HG02852 (cell line): ENCODE measurements around the gene BBS1.
"Not testable (repeated sequence)": the region's sequence is repeated elsewhere in the genome, so short reads cannot be mapped to it uniquely, and the experiment has no call there.

Experiments used
- ATAC-seq: cut with Tn5 transposase; IDR thresholded peaks from one replicate; pipeline ENCODE4 v1.9.1; 2021; ENCODE audit warnings: mild to moderate bottlenecking, moderate library complexity; ENCODE audit not compliant: unreplicated experiment

BBS1 gene

DNA sequence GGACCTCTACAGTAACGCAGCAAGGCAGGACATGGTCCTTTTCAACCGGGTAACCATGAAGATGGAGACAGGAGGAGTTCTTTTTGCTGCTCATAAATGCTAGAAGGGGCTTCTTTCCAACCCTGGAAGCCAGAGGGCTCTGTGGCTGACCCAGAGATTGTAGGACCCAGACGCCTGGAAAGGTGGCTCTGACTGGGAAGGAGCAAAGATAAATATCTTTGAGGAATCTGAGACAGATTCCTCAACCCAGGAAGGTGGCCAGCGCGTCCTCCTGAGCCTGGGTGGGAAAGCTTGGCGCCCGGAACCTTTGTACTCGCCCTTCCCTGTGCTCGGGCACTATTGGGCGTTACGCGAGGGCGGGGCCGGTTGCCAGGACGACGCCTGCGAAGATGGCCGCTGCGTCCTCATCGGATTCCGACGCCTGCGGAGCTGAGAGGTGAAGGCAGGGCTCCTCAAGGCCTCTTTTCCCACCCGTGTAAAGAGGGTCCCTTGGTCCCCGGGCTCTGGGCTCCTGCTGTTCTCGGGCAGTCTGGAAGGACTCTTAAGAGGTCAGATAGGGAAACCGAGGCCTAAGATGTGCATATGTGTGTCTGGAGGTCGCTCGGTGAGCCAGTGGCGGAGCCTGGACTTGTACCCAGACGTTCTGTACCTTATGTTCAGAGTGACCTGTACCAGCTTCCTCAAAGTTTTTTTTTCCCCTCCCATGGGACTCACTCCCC is at the start of gene BBS1:
BBS1 (plus strand) TSS at position 365 of the 719 bp plus-strand sequence; CDS start at position 390, 25 bp downstream.
- peak; percentile 78 for ATAC-seq

DNA sequence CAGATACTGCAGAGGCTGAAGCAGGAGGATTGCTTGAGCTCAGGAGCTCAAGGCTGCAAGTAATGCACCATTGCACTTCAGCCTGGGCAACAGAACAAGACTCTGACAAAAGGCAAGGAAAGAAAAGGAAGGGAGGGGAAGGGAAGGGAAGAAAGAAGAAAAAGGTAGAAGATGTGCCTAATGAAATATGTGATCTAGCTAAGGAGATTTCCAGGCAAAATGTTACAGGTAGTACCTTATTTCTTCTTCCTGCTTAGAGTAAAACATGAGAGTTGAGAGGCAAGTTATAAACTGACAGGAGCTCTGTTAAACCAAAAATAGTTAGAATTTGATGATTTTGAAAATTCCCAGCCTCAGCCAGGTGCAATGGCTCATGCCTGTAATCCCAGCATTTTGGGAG is 48.4 kb upstream of the BBS1 start:
- ATAC-seq, result no peak

DNA sequence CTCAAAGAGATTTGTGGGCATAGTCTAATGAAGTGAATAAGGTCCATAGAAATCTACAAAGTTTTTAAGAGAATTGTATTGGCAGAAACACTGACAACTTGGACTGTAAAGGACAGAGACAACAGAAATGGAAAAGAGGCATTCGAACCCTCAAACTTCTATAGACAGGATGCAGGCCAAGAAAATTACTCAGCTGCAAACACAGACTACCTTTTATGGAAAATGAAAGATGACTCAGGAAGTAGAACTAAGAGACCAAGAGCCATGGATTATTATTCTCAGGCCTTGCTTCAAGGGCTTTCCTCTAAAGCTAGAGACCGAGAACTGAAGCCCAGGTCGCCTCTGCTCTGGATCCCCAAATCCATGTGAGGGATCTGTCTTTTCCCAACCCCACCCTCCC is 47.5 kb upstream of the BBS1 start:
- ATAC-seq, result no peak

DNA sequence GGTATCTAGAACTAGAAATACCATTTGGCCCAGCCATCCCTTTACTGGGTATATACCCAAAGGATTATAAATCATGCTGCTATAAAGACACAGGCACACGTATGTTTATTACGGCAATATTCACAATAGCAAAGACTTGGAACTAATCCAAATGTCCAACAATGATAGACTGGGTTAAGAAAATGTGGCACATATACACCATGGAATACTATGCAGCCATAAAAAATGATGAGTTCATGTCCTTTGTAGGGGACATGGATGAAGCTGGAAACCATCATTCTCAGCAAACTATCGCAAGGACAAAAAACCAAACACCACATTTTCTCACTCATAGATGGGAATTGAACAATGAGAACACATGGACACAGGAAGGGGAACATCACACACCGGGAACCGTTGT is 46.3 kb upstream of the BBS1 start:
- not testable (repeated sequence) for ATAC-seq

DNA sequence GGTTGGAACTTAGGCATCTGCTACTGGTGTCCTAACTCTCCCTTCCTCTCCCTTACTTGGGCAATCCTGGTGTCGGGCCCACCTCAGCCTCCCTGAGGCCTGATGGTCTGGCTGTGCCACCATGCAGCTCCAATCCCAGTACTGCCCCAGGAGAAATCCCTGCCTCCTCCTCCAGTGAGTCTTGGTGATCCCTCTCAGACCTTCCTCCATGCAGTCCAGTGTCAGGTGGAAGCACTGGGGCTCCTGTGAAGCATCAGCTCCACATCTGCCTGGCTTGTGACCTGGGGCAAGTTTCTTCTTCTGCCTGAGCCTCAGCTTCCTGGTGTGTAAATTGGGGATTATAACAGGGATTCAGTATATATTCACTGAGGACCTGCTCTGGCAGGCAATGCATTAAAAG is 45.5 kb upstream of the BBS1 start:
- no peak for ATAC-seq

DNA sequence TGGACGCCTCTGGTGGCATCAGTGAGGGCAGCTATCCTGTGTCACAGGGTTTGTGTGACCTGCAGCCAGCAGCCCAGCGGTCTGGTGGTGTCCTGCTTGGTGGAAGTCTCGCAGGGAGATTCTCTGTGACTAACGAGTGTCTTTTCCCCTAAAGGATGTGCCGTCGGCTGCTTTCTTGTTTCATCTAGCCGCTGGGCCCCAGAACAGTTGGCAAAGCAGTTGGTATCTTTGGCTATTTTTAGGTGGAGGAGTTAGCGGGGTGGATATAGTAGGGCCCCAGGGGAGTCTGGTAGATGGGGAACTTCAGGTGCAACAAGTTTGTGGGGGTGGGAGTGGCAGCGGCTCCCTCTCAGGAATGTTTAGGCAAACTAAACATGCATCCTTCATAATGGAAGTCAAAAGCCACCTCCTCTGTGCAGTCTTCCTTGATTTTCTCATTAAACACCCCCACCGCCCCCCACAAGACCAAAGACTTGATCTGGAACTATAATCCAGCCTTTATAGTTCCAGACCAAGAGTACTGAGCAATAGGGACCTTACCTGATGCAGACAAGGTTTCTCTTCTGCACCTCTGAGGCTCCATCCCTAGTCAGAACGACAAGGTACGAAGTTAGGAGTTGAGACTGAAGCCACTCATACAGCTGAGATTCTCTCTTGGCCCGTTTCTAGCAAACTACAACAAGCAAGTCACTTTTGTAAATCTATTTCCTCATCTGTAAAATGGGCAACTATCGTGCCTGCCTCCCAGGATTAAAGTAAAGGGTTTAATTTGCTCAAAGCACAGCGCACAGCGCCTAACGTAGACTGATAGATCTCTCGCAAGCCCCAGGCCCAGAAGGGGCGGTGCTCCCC is 44.8 kb upstream of the BBS1 start:
- ATAC-seq, result no peak

DNA sequence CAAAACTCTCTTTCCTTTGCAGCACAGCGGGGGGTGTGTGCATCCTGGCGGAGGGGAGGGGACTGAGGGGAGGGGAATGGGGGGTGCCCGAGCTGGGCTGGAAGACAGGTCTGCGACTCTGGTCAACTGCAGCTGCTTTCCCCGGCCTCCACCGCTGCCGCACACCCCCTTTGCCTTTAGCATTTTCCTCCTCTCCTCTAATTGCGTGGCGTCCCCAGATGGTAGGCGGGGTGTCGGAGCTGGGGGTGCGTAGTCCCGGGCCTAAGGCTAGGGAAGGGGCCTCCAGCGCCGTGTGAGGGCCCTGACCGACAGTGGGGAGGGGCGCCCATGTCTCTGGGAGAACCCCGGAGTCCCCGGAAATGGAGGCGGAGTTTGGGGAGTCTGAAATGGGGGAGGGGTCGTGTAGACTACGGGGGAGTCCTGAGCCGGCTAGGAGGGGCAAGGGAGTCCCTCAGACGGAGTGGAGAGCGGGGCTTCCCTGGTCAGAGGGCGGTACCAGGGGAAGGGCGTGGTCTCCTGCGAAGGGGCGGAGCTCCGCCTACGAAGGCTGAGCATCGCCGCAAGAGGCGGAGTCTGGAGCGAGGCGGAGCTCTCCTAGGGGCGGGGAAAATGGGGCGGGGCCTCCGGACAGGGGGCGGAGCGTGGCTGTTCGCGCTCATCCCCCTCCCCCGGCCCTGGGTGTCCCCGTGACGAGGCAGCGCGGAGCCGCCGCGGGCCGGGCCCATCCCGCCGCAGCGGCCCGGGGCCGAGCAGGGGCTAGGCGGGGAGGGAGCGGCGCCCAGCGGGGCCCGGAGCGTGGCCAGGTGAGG is 44.0 kb upstream of the BBS1 start, which contains the start of gene PELI3:
PELI3 (plus strand) TSS at position 681 of the 809 bp plus-strand sequence. CDS start 1,224 bp downstream, outside the sequence.
- peak; percentile 79 for ATAC-seq

DNA sequence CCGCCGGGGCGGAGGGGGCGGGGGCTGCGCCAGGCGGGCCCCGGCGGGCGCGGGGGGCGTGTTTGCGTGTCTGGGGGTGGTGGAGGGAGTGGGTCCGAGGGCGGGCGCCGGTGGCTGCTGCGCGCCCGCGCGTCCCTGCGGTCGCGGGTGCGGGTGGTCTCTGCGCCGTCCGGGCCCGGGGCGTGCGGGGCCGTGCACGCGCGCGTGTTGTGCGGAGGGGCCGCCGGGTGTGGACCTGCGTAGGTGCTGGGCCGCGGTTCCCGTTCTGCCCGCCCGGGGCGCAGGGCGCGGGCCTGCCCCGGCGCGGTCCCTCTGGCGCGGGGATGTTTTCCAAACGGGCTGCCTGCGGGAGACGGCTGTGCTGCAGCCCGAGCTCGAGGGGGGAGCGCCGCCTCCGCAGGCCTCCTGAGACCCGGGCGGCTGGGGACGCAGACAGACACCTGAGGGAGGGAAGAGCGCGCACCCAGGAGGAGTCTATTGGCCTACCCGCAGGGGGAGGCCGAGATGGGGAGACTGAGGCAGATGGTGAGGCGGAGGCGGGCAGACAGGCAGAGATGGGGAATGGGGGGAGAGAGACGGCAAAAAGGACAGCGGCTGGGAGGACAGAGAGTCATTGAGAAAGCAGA is 43.3 kb upstream of the BBS1 start:
- peak; percentile 38 for ATAC-seq

DNA sequence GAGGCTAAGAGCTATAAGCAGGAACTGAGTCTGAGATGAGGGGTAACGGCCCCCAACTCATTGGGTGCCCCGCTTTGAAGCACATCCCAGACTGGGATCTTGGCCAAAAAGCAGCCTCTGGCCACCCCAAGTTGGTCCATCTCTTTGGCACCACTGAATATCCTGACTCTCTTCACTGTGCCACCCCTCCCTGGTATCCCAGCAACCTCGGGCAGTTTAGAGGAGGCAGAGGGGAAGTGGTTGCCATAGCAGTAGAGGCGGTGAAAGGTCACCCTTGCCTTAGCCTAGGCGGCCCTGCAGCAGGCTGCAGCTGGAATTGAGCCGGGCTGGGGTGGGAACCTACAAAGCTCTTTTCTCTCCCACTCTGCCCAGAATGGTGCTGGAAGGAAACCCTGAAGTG is 42.7 kb upstream of the BBS1 start:
- ATAC-seq, result no peak

DNA sequence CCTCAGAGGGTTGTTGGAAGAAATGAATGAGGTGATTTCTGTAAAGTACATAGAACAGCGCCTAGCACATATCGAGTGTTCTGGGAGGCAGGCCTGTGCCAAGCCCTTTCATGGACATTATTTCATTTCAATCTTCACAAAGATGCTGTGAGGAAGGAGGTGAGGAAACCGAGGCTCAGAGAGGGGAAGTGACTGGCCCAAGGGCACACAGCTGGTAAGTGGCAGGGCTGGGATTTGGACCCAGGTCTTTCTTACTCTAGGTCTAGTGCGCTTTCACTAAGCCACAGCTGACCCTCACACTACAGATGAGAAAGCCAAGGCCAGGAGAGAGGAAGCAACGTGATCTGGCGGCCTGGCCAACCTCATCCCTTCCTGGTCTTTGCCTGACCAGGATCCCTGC is 41.7 kb upstream of the BBS1 start:
- ATAC-seq, result no peak

DNA sequence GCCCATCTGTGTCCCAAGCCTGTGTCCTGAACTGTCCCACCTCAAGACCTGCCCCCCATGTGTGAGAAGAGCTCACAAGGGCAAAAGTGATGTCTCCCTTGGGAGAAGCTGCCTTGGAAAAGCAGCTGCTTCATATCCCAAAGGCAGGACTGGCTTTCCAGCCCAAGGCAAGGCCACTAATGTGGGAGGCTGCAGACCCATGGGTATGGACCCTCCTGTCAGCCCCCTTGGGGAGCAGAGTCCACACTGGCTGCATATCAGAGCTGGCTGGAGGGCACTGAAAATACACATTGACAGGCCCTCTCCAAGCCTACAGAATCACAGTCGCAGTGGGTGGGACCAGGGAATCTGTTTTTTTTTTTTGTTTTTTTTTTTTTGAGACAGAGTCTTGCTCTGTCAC is 41.0 kb upstream of the BBS1 start:
- no peak for ATAC-seq

DNA sequence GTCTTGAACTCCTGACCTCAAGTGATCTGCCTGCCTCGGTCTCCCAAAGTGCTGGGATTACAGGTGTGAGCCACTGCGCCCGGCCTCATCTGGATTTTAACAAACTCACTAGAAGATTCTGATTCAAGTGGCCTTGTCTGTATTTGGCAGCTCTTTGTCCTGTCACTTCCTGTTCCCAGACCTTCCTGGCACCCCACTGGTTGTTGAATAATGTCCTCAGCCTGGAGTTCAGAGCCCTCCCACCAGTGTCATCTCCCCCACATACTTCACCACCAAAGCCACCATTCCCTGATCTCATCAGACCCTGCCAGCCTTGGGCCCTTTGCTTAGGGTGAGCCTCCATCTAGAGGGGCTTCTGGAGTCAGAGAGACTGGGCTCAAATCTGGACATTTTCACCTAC is 40.4 kb upstream of the BBS1 start:
- no peak for ATAC-seq

DNA sequence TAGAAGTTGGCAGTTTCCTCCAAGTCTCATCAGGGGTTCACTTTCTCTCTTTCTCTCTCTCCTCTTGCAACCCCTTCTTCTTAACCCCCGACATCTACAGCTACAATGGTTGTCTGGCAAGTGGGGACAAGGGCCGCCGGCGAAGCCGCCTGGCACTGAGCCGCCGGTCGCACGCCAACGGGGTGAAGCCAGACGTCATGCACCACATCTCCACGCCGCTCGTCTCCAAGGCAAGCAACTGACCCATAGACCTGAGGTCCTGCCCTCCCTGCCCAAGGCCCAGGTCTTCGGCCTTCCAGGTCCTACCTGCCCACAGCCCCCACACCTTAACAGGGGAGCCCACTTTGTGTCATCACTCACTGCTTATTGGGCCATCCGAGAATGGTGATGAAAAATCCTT is 39.3 kb upstream of the BBS1 start:
- no peak for ATAC-seq

DNA sequence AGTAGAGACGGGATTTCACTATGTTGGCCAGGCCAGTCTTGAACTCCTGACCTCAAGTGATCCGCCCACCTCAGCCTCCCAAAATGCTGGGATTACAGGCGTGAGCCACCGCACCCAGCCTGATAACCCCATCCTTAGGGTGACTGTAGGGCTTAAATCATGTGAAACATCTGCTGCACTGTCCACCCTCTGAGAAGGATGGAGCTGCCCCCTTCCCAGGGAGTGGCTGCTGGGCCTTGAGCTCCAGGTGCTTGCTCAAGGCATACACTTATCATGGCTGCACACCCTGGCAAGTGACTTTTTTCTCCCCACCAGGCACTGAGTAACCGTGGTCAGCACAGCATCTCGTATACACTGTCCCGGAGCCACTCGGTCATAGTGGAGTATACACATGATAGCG is 38.4 kb upstream of the BBS1 start:
- ATAC-seq, result no peak

DNA sequence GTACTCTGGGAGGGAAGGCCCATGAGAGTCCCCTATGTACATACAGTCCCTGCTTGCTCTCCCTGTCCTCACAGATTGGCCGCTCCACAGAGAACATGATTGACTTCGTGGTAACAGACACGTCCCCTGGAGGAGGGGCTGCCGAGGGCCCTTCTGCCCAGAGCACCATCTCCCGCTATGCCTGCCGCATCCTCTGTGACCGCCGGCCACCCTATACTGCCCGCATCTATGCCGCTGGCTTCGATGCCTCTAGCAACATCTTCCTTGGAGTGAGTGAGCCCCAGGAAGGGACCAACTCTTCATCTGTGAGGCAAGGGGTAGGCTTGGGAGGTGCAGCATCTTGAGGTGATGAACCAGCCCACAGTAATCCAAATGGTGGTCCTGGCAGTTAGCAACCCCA is 37.3 kb upstream of the BBS1 start:
- no peak for ATAC-seq

DNA sequence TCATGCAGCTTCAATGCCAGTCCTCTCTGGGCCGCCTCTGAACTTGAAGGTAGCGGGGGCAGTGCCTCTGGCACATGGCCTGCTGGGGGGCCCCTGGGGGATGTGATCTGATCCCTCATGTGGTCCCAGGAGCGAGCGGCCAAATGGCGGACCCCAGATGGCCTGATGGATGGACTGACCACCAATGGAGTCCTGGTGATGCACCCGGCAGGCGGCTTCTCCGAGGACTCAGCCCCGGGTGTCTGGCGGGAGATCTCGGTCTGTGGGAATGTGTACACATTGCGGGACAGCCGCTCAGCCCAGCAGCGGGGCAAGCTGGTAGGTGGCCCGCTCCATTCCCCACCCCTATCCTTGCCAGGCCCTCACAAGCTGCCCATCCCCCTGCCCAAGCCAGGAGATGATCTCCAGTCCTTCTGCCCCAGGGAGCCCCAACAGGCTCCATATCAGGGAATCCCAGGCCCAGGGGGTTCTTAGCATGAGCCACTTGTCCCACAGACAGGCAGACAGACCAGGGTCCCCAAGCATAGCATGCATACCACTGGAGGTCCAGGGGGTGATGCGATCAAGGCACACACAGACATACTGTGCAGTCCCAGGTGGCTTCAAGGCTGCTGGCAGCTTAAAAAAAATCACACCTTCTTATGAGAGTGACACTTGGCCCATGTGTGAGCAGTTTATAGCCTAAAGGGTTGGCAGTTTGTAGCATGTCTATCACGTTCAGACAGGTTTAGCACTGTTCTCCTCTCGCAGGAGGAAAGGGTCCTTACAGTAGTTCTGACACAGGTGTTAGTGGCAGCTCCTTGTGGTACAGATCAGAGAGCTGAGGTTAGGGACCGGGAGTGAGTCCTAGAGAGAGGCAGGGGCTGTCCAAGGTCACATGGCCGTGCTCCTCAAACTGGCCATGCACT is 36.6 kb upstream of the BBS1 start:
- no peak for ATAC-seq

DNA sequence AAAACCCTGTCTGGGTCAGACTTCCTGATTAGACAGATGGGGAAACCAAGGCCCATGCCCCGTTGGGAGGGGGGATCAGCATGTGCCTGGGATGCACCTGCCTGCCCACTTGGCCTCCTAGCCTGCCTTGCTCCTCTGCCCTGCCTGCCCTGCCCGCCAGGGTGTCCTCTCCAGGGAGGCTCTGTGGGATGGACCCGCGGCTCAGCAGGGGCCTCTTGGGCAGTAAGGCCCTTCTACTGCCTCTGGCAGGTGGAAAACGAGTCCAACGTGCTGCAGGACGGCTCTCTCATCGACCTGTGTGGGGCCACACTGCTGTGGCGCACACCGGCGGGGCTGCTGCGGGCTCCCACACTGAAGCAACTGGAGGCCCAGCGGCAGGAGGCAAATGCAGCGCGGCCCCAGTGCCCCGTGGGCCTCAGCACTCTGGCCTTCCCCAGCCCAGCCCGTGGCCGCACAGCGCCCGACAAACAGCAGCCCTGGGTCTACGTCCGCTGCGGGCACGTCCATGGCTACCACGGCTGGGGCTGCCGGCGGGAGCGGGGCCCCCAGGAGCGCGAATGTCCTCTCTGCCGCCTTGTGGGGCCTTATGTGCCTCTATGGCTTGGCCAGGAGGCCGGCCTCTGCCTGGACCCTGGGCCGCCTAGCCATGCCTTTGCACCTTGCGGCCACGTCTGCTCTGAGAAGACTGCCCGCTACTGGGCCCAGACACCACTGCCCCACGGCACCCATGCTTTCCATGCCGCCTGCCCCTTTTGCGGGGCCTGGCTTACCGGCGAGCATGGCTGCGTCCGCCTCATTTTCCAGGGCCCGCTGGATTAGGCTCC is 34.9 kb upstream of the BBS1 start:
- ATAC-seq, result no peak

DNA sequence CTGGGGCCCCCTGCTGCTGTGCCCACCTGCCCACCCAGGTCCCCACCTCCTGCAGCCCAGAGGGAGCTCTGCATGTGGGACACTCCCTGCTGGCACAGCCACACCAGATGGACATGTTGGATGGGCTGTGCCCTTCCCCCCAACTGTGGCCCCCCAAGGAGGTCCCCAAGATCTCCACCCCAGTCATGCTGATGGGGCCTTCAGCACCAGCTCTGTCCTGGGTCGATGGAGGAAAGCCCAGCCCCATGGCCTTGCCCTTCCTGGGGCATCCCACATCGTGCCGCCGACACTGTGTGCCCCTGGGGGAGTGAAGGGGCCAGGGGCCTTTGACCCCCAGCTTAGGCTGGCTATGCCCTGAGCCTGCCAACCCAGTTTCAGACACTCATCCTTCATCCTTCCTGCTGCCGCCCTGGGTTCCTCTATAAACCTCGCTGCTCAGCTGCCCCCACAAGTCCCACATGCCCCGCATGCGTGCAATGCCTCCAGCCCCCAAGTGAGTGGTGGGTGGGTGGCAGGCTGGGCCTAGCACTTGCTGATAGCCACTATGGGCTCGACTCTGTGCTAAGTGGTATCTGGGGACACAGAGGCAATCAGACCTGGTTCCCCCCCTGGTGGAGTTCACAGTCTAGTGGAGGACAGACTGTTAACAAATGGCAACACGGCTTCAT is 34.1 kb upstream of the BBS1 start:
- no peak for ATAC-seq
